Spleen (tissue), 11 donors: ENCODE measurements around the gene GEMIN4. TPM values are rescaled to one million over a fixed set of nuclear protein-coding genes. Genes with fewer than 3 reads are reported as not detected.
"Not testable (repeated sequence)": the region's sequence is repeated elsewhere in the genome, so short reads cannot be mapped to it uniquely, and the experiment has no call there.

Source experiments
- DNase-seq: peaks from one replicate; pipeline ENCODE4 v3.0.0-alpha.2; 2020
- H3K27ac ChIP-seq, 8 donors: fragments of 200-600 bp; sonication (generic) in 7 of 8; 1 replicate in 4 of 8; 2 replicates in 4 of 8; pipeline versions ENCODE4 v1.5.0 to v1.8.0; 2016 to 2021; ENCODE audit warnings: inconsistent platforms in 4 of 8, mild to moderate bottlenecking in 4 of 8, moderate library complexity in 1 of 8
- H3K27me3 ChIP-seq, 7 donors: fragments of 200-600 bp; sonication (generic) in 6 of 7; replicated peaks in 1 of 7; 1 replicate in 4 of 7; 2 replicates in 3 of 7; pipeline versions ENCODE4 v1.5.0 to v1.8.0; 2016 to 2021; ENCODE audit warnings: inconsistent platforms in 3 of 7, mild to moderate bottlenecking in 1 of 7
- H3K36me3 ChIP-seq, 6 donors: fragments of 200-600 bp; sonication (generic) in 5 of 6; 1 replicate in 4 of 6; 2 replicates in 2 of 6; pipeline versions ENCODE4 v1.5.0 to v1.8.0; 2016 to 2021; ENCODE audit warnings: inconsistent platforms in 2 of 6
- H3K4me1 ChIP-seq, 6 donors: fragments of 200-600 bp; sonication (generic) in 5 of 6; 1 replicate in 3 of 6; 2 replicates in 3 of 6; pipeline versions ENCODE4 v1.5.0 to v1.8.0; 2016 to 2021; ENCODE audit warnings: inconsistent platforms in 3 of 6
- H3K4me3 ChIP-seq, 8 donors: fragments of 200-600 bp; sonication (generic) in 7 of 8; 1 replicate in 4 of 8; 2 replicates in 4 of 8; pipeline versions ENCODE4 v1.5.0 to v1.8.0; 2016 to 2021; ENCODE audit warnings: inconsistent platforms in 4 of 8, mild to moderate bottlenecking in 4 of 8, moderate library complexity in 2 of 8
- H3K9me3 ChIP-seq, 8 donors: fragments of 200-600 bp; sonication (generic) in 7 of 8; 1 replicate in 4 of 8; 2 replicates in 4 of 8; pipeline versions ENCODE4 v1.5.0 to v1.8.0; 2016 to 2021; ENCODE audit warnings: inconsistent platforms in 4 of 8
- POLR2A ChIP-seq, 3 donors: fragments of 450-650 bp; IDR thresholded peaks; one replicate each; pipeline ENCODE4 v1.5.1; 2017; ENCODE audit warnings: antibody characterized with exemption in 3 of 3, mild to moderate bottlenecking in 1 of 3
- POLR2AphosphoS5 ChIP-seq, 3 donors: sonication (generic); formaldehyde crosslinking; IDR thresholded peaks; one replicate each; pipeline ENCODE4 v1.5.1; 2017; ENCODE audit warnings: antibody characterized with exemption in 3 of 3
- WGBS, 5 donors: extraction: QIAGEN DNeasy Blood & Tissue Kit in 3 of 5; methylation state at CpG; one replicate each; pipeline versions ENCODE4 v1.1.5 to v1.1.7; 2013 to 2018; 5-methylcytosine and 5-hydroxymethylcytosine counted together
- intact Hi-C: fragments of 100-400 bp; cut with DNase I; formaldehyde crosslinking; loops from one replicate; pipeline ENCODE4 v1.15.0; 2023; ENCODE audit warnings: low total_unique reads
- polyA plus RNA-seq, 3 donors: library from polyadenylated mRNA; stranded (reverse); fragments of 200-250 nt; gene quantifications; one replicate each; pipeline ENCODE4 v1.2.1, GENCODE V29; 2013
- total RNA-seq, 7 donors: library from RNA; depleted of rRNA in 3 of 7; stranded (reverse); fragments of >200 nt in 3 of 7; fragmentation: NEBNext Ultra II Directional in 4 of 7; extraction: Animal tissue kit (Norgen Biotek cat#: 25700) in 4 of 7; gene quantifications; one replicate each; pipeline versions ENCODE4 v1.1.0 to v1.2.1, GENCODE V29; 2016 to 2021
- TF ChIP-seq, protein P1 (sequence below), 11 experiments: fragments of 200-600 bp in 7 of 11; fragments of 450-650 bp in 4 of 11; sonication (generic) in 4 of 11; IDR thresholded peaks in 8 of 11; conservative IDR thresholded peaks in 3 of 11; 1 replicate in 7 of 11; 2 replicates in 4 of 11; pipeline versions ENCODE4 v1.4.0 to v1.8.0; 2016 to 2021; ENCODE audit warnings: antibody characterized with exemption in 11 of 11, inconsistent platforms in 4 of 11, mild to moderate bottlenecking in 1 of 11
- donor health status: healthy with polysubstance abuse.
- donor health status: DM: no; HTN: no; CAD: no; lungs with moderate emphysema.
- donor health status: DM: no; HTN: no; CAD: no.
- donor health status: Bipolar disorder and iron deficiency.
- donor health status: healthy.
- donor health status: DM: no; HTN: no; CAD: no.
- donor health status: DM: yes; HTN: yes; CAD: no.

Gene GEMIN4
- total and polyA plus RNA-seq, 10 donors = 5.7 to 24.9 (median 19.2) TPM

GRCh38 chr17:767076-767475 is 15.0 kb upstream of the GEMIN4 start:
- TF ChIP-seq POLR2A (IDR thresholded peaks at IDR 0.05) = no peak
- TF ChIP-seq, protein P1, sequence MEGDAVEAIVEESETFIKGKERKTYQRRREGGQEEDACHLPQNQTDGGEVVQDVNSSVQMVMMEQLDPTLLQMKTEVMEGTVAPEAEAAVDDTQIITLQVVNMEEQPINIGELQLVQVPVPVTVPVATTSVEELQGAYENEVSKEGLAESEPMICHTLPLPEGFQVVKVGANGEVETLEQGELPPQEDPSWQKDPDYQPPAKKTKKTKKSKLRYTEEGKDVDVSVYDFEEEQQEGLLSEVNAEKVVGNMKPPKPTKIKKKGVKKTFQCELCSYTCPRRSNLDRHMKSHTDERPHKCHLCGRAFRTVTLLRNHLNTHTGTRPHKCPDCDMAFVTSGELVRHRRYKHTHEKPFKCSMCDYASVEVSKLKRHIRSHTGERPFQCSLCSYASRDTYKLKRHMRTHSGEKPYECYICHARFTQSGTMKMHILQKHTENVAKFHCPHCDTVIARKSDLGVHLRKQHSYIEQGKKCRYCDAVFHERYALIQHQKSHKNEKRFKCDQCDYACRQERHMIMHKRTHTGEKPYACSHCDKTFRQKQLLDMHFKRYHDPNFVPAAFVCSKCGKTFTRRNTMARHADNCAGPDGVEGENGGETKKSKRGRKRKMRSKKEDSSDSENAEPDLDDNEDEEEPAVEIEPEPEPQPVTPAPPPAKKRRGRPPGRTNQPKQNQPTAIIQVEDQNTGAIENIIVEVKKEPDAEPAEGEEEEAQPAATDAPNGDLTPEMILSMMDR (IDR thresholded peaks at IDR 0.05 in 8 of 11, conservative IDR thresholded peaks at IDR 0.05 in 3 of 11) = no peak
- TF ChIP-seq POLR2AphosphoS5 (IDR thresholded peaks at IDR 0.05) = no peak
- WGBS, 5 donors = 79 to 91% (median 87%) methylated on average over 3 of the region's 3 CpGs
- peaks cover 10 to 100% (median 80%) of the 10 kb centered on the region in 6 donors for H3K36me3 ChIP-seq

GRCh38 chr17:760371-760770 is 8.3 kb upstream of the GEMIN4 start:
- TF ChIP-seq POLR2A (IDR thresholded peaks at IDR 0.05) = no peak
- peak in 2 of 3 donors; percentile 35 to 60 for TF ChIP-seq POLR2AphosphoS5 (IDR thresholded peaks at IDR 0.05)
- Histone ChIP-seq H3K4me1 (peaks cover 0 to 6% (median 0%) of the 10 kb centered on the region in 6 donors), H3K27me3 (no peaks in the 10 kb centered on the region), H3K36me3 (peaks cover 0 to 92% (median 67%) of the 10 kb centered on the region in 6 donors), H3K4me3 (no peak overlapping the region), H3K9me3 (no peaks in the 10 kb centered on the region), H3K27ac (peak overlapping the region in 2 of 8 donors; percentile 8 to 57)
- intact Hi-C loops = no loop called here
- peak; percentile 56 for DNase-seq
- WGBS, 5 donors = 73 to 83% (median 78%) methylated on average over 9 of the region's 9 CpGs

More at GRCh38 chr17:767076-767475, 15.0 kb upstream of the GEMIN4 start:
- Histone ChIP-seq H3K4me3 (no peak overlapping the region), H3K27me3 (no peaks in the 10 kb centered on the region), H3K9me3 (no peaks in the 10 kb centered on the region), H3K4me1 (no peaks in the 10 kb centered on the region), H3K27ac (no peak overlapping the region)
- no peak for DNase-seq
- intact Hi-C loops = no loop called here

GRCh38 chr17:759964-760363 is 7.9 kb upstream of the GEMIN4 start:
- peak overlapping the region in 1 of 8 donors; percentile 17 for H3K27ac ChIP-seq
- no peak for TF ChIP-seq POLR2A (IDR thresholded peaks at IDR 0.05)
- intact Hi-C loops = no loop called here
- DNase-seq = no peak
- H3K4me1 ChIP-seq = peaks cover 0 to 6% (median 0%) of the 10 kb centered on the region in 6 donors
- WGBS, 5 donors = 84 to 93% (median 88%) methylated on average over 5 of the region's 5 CpGs
- no peaks in the 10 kb centered on the region for H3K27me3 ChIP-seq
- H3K36me3 ChIP-seq = peaks cover 0 to 88% (median 63%) of the 10 kb centered on the region in 6 donors
- H3K9me3 ChIP-seq = no peaks in the 10 kb centered on the region
- H3K4me3 ChIP-seq = no peak overlapping the region

DNA sequence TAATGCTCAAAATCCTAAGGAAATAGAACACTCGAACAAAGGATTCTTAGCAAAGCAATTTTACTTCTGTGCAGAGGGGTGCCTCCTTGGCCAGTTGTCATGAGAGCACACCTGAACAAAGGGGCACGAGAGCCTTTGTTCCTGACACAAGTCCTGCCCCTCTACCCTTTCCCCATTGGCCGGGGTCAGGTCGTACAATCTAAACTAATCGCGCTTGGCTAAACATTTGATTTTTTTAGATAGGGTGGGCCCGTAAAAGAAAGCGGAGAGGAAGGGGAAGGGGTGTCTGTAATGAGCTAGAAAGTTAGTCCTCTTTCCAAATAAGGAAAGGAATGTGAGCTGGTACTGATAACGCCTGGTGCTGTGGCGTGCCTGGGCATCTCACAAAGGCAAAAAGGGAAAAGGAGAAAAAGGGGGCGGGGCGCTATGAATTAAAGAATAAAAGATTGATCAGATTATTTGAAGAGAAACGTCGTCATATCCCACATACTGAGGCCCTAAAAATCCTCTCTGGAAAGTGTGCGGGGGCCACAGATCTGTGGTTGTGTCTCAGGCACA is 4.0 kb upstream of the GEMIN4 start:
- H3K9me3 ChIP-seq, H3K27me3 ChIP-seq, H3K4me3 ChIP-seq, intact Hi-C loops, H3K27ac ChIP-seq: not testable (repeated sequence)
- 83 to 89% (median 84%) methylated on average over 15 of the region's 15 CpGs for WGBS, 5 donors
- peaks cover 0 to 49% (median 32%) of the 10 kb centered on the region in 6 donors for H3K36me3 ChIP-seq
- peaks cover 2 to 21% (median 10%) of the 10 kb centered on the region in 6 donors for H3K4me1 ChIP-seq
- DNase-seq = peak; percentile 6

- H3K9me3 ChIP-seq, intact Hi-C loops, DNase-seq, H3K27me3 ChIP-seq, H3K4me3 ChIP-seq, H3K27ac ChIP-seq: not testable (repeated sequence)
- 96 to 99% (median 98%) methylated on average over 9 of the region's 9 CpGs for WGBS, 5 donors
- peaks cover 0 to 43% (median 29%) of the 10 kb centered on the region in 6 donors for H3K36me3 ChIP-seq
- H3K4me1 ChIP-seq = peaks cover 9 to 22% (median 17%) of the 10 kb centered on the region in 6 donors
These were observed 3.4 kb upstream of the GEMIN4 start for GRCh38 chr17:755319-755961.

DNA sequence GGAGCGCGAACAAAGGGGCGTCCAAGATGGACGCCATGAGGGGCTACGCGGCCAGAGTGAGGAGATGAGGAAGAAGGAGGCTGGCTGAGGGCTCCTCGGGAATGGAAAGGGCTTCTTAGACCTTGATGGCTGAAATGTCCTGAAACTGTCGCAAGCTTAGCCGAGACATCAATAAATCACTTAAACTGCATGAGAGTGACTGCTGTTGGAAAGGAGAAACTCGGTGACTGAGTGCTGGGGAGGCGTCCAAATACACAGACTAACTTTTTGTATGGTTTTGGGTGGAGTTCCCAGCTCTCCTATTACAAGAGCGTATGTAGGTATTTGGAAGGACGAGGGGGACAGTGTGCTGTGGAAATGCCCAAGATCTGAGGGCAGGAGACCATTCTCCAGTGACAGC is 1.4 kb upstream of the GEMIN4 start:
- Histone ChIP-seq H3K27ac (no peak overlapping the region), H3K4me1 (peaks cover 11 to 31% (median 24%) of the 10 kb centered on the region in 6 donors), H3K4me3 (no peak overlapping the region), H3K36me3 (peaks cover 0 to 23% (median 15%) of the 10 kb centered on the region in 6 donors), H3K9me3 (no peaks in the 10 kb centered on the region), H3K27me3 (no peaks in the 10 kb centered on the region)
- TF ChIP-seq POLR2AphosphoS5 (IDR thresholded peaks at IDR 0.05) (no peak), POLR2A (IDR thresholded peaks at IDR 0.05) (no peak)
- TF ChIP-seq, protein P1 (IDR thresholded peaks at IDR 0.05 in 8 of 11, conservative IDR thresholded peaks at IDR 0.05 in 3 of 11) = no peak
- intact Hi-C loops = no loop called here
- 81 to 87% (median 86%) methylated on average over 13 of the region's 13 CpGs for WGBS, 5 donors
- no peak for DNase-seq
